ENCODE measurements around the gene ANKS1B. TPM values are rescaled to one million over a fixed set of nuclear protein-coding genes. Genes with fewer than 3 reads are reported as not detected.

The ANKS1B gene
- total and polyA plus RNA-seq, 7 donors, result 0.46 to 7.4 (median 3.6) TPM

GRCh38 chr12:99110868-99111267 lies 873.9 kb downstream of the ANKS1B start:
- no peak overlapping the region for H3K27ac ChIP-seq
- intact Hi-C loops (cut with DNase I), result no loop called here
- H3K4me1 ChIP-seq, result no peaks in the 10 kb centered on the region
- no peaks in the 10 kb centered on the region for H3K36me3 ChIP-seq (ENCODE audit: insufficient read depth in 1 of 2, low read depth in 1 of 2)
- no peaks in the 10 kb centered on the region for H3K27me3 ChIP-seq (ENCODE audit: insufficient read depth in 3 of 3, low read length in 2 of 3)
- WGBS, 3 donors, result 49 to 59% (median 54%) methylated on average over 3 of the region's 3 CpGs
- H3K4me3 ChIP-seq, result no peak overlapping the region
- no peak for ATAC-seq
- TF ChIP-seq CTCF (IDR thresholded peaks at IDR 0.05), result no peak
- no peaks in the 10 kb centered on the region for H3K9me3 ChIP-seq
- no peak for DNase-seq

- no peaks in the 10 kb centered on the region for H3K36me3 ChIP-seq (ENCODE audit: insufficient read depth in 1 of 2, low read depth in 1 of 2)
- H3K27ac ChIP-seq, result no peak overlapping the region
- TF ChIP-seq CTCF (IDR thresholded peaks at IDR 0.05), result no peak
- no peaks in the 10 kb centered on the region for H3K4me1 ChIP-seq
- intact Hi-C loops (cut with DNase I), result no loop called here
- 60 to 70% (median 63%) methylated on average over 2 of the region's 2 CpGs for WGBS, 3 donors
- no peaks in the 10 kb centered on the region for H3K27me3 ChIP-seq (ENCODE audit: insufficient read depth in 3 of 3, low read length in 2 of 3)
- H3K4me3 ChIP-seq, result no peak overlapping the region
- no peaks in the 10 kb centered on the region for H3K9me3 ChIP-seq
- DNase-seq, result no peak
- no peak for ATAC-seq
Measured at GRCh38 chr12:99110212-99110611, 874.5 kb downstream of the ANKS1B start.

GRCh38 chr12:99108924-99109323 lies 875.8 kb downstream of the ANKS1B start:
- DNase-seq (no peak), ATAC-seq (no peak)
- Histone ChIP-seq H3K27ac (no peak overlapping the region), H3K9me3 (no peaks in the 10 kb centered on the region), H3K36me3 (ENCODE audit: insufficient read depth in 1 of 2, low read depth in 1 of 2) (no peaks in the 10 kb centered on the region), H3K4me1 (no peaks in the 10 kb centered on the region), H3K4me3 (no peak overlapping the region), H3K27me3 (ENCODE audit: insufficient read depth in 3 of 3, low read length in 2 of 3) (no peaks in the 10 kb centered on the region)
- no peak for TF ChIP-seq CTCF (IDR thresholded peaks at IDR 0.05)
- WGBS, 3 donors, result 88 to 93% (median 91%) methylated on average over 2 of the region's 2 CpGs
- intact Hi-C loops (cut with DNase I), result no loop called here

- Histone ChIP-seq H3K27me3 (ENCODE audit: insufficient read depth in 3 of 3, low read length in 2 of 3) (no peaks in the 10 kb centered on the region), H3K4me3 (no peak overlapping the region), H3K9me3 (no peaks in the 10 kb centered on the region), H3K36me3 (ENCODE audit: insufficient read depth in 1 of 2, low read depth in 1 of 2) (no peaks in the 10 kb centered on the region), H3K4me1 (no peaks in the 10 kb centered on the region), H3K27ac (no peak overlapping the region)
- 86 to 94% (median 86%) methylated on average over 2 of the region's 2 CpGs for WGBS, 3 donors
- intact Hi-C loops (cut with DNase I), result no loop called here
- ATAC-seq, result no peak
- DNase-seq, result no peak
- no peak for TF ChIP-seq CTCF (IDR thresholded peaks at IDR 0.05)
Measured at GRCh38 chr12:99099786-99100185, 885.0 kb downstream of the ANKS1B start.

- Histone ChIP-seq H3K36me3 (ENCODE audit: insufficient read depth in 1 of 2, low read depth in 1 of 2) (no peaks in the 10 kb centered on the region), H3K27me3 (ENCODE audit: insufficient read depth in 3 of 3, low read length in 2 of 3) (no peaks in the 10 kb centered on the region), H3K27ac (no peak overlapping the region), H3K4me1 (no peaks in the 10 kb centered on the region), H3K4me3 (no peak overlapping the region), H3K9me3 (no peaks in the 10 kb centered on the region)
- ATAC-seq (no peak), DNase-seq (no peak)
- 57 to 75% (median 66%) methylated on average over 2 of the region's 2 CpGs for WGBS, 3 donors
- intact Hi-C loops (cut with DNase I), result no loop called here
- TF ChIP-seq CTCF (IDR thresholded peaks at IDR 0.05), result no peak
Measured at GRCh38 chr12:99097171-99097570, 887.6 kb downstream of the ANKS1B start.
